HepG2 (cell line): ENCODE measurements around the gene PSKH1. TPM values are rescaled to one million over a fixed set of nuclear protein-coding genes. Genes with fewer than 3 reads are reported as not detected.
A peak's percentile ranks its signal among the peaks of the same experiment; 100 is the strongest.

Experiments used
- FOXC1 ChIP-seq: sonication (generic); formaldehyde crosslinking; IDR thresholded peaks from 2 replicates; pipeline ENCODE4 v1.8.0; 2022; ENCODE audit warnings: mild to moderate bottlenecking, missing genetic modification reagents, borderline replicate concordance
- HOXA3 ChIP-seq: sonication (generic); formaldehyde crosslinking; IDR thresholded peaks from 2 replicates; pipeline ENCODE4 v1.5.0; 2020; ENCODE audit warnings: missing genetic modification reagents
- JDP2 ChIP-seq: sonication (generic); formaldehyde crosslinking; IDR thresholded peaks from 2 replicates; pipeline ENCODE4 v1.8.1; 2022; ENCODE audit warnings: missing genetic modification reagents, borderline replicate concordance
- KAT7 ChIP-seq: IDR thresholded peaks from 2 replicates; pipeline ENCODE4 v1.6.1; 2018; ENCODE audit warnings: borderline replicate concordance, missing compliant biosample characterization
- MEF2D ChIP-seq: sonication (generic); formaldehyde crosslinking; IDR thresholded peaks from 2 replicates; pipeline ENCODE4 v1.5.1; 2020; ENCODE audit warnings: mild to moderate bottlenecking, missing genetic modification reagents
- RBM39 ChIP-seq: fragments of 200-400 bp; formaldehyde crosslinking; IDR thresholded peaks from one replicate; pipeline ENCODE4 v1.6.1; 2018; ENCODE audit warnings: antibody characterized with exemption, mild to moderate bottlenecking, low read depth, low read length; ENCODE audit not compliant: poor library complexity, severe bottlenecking
- RXRA ChIP-seq: sonication (generic); formaldehyde crosslinking; IDR thresholded peaks from 2 replicates; pipeline ENCODE4 v1.5.1; 2020; ENCODE audit warnings: missing genetic modification reagents
- TARDBP ChIP-seq: sonication (generic); formaldehyde crosslinking; IDR thresholded peaks from 2 replicates; pipeline ENCODE4 v1.8.0; 2022; ENCODE audit warnings: mild to moderate bottlenecking, missing genetic modification reagents
- ZNF124 ChIP-seq: sonication (generic); formaldehyde crosslinking; IDR thresholded peaks from 2 replicates; pipeline ENCODE4 v1.4.0; 2020; ENCODE audit warnings: missing genetic modification reagents
- ZNF556 ChIP-seq: sonication (generic); formaldehyde crosslinking; IDR thresholded peaks from 2 replicates; pipeline ENCODE4 v1.4.0; 2020; ENCODE audit warnings: mild to moderate bottlenecking, missing genetic modification reagents, borderline replicate concordance
- ZNF75D ChIP-seq: sonication (generic); formaldehyde crosslinking; IDR thresholded peaks from 2 replicates; pipeline ENCODE4 v1.8.1; 2023; ENCODE audit warnings: missing genetic modification reagents, mild to moderate bottlenecking, borderline replicate concordance
- ZZZ3 ChIP-seq: sonication (generic); formaldehyde crosslinking; IDR thresholded peaks from 2 replicates; pipeline ENCODE4 v1.4.0; 2020; ENCODE audit warnings: missing genetic modification reagents, mild to moderate bottlenecking, borderline replicate concordance
- polyA plus RNA-seq, 8 experiments: library from polyadenylated mRNA; depleted of rRNA in 3 of 8; stranded (reverse) in 7 of 8; unstranded in 1 of 8; fragments of >200 nt; fragmentation: Illumina TruSeq in 4 of 8; extraction: Trizol in 4 of 8; gene quantifications; 2 replicates each; pipeline versions ENCODE4 v1.2.1 to v1.2.3, GENCODE V29; 2011 to 2016; ENCODE audit warnings: low read depth in 4 of 8, missing spikeins in 1 of 8, mixed read lengths in 1 of 8; ENCODE audit not compliant: insufficient read depth in 1 of 8
- total RNA-seq, 5 experiments: library from RNA; depleted of rRNA; stranded (reverse); fragments of >200 nt; fragmentation: Illumina TruSeq; extraction: Trizol; gene quantifications; 2 replicates each; pipeline ENCODE4 v1.2.3, GENCODE V29; 2016; ENCODE audit warnings: low read depth in 1 of 5
- TF ChIP-seq, protein P1 (sequence below): sonication (generic); formaldehyde crosslinking; IDR thresholded peaks from 2 replicates; pipeline ENCODE4 v1.4.0; 2020; ENCODE audit warnings: low read depth, mild to moderate bottlenecking, missing genetic modification reagents
- TF ChIP-seq, protein P2 (sequence below): IDR thresholded peaks from 2 replicates; pipeline ENCODE4 v1.6.1; 2018; ENCODE audit warnings: missing genetic modification reagents, mild to moderate bottlenecking, missing compliant biosample characterization
- TF ChIP-seq, protein P3 (sequence below): sonication (generic); formaldehyde crosslinking; IDR thresholded peaks from 2 replicates; pipeline ENCODE4 v1.4.0; 2020; ENCODE audit warnings: missing genetic modification reagents
- TF ChIP-seq, protein P4 (sequence below): sonication (generic); formaldehyde crosslinking; IDR thresholded peaks from 2 replicates; pipeline ENCODE4 v1.5.1; 2020; ENCODE audit warnings: missing genetic modification reagents, mild to moderate bottlenecking, borderline replicate concordance
- TF ChIP-seq, protein P5 (sequence below): sonication (generic); formaldehyde crosslinking; IDR thresholded peaks from 2 replicates; pipeline ENCODE4 v1.9.0; 2022; ENCODE audit warnings: missing genetic modification reagents, mild to moderate bottlenecking, borderline replicate concordance
- TF ChIP-seq, protein P6 (sequence below): sonication (generic); formaldehyde crosslinking; IDR thresholded peaks from 2 replicates; pipeline ENCODE4 v1.4.0; 2020; ENCODE audit warnings: missing genetic modification reagents

PSKH1 gene
- total and polyA plus RNA-seq, 2 of the 13 experiments (the other 11 are each of a cell fraction or from before 2014, with no cell fraction given): 8.4 to 19.1 TPM

DNA sequence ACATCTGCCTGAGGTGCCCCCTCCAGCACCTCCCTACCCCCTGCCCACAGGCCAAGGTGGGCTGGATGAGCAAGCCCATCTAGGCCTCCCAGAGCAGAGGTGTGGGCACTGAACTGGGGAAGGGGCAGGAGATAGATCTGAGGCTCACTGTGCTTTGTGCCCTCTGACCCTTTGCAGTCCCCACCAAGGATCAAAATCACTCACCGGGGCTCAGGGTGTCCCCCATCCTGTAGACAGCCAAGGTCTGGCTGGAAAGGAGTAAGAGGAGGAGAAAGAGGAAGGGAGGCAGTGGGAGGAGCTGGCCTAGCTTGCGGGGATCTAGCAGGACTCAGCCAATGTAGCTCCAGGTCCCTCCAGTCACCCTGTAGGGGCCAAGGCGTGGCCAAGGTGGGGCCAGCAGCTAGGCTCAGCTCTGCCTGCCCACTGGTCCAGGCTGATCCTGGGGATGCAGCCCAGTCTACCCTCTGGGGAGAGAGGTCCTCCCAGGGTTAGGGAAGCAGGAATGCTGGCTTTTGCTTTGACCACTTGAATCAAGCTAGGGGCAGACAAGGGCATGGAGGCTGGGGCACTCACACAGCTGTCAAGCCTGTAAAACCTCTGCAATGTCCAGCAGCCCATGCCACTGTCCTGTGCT lies 73.6 kb downstream of the PSKH1 start (continued):
- no peak for TF ChIP-seq JDP2 (CRISPR knock-in tag)
- TF ChIP-seq, protein P1, sequence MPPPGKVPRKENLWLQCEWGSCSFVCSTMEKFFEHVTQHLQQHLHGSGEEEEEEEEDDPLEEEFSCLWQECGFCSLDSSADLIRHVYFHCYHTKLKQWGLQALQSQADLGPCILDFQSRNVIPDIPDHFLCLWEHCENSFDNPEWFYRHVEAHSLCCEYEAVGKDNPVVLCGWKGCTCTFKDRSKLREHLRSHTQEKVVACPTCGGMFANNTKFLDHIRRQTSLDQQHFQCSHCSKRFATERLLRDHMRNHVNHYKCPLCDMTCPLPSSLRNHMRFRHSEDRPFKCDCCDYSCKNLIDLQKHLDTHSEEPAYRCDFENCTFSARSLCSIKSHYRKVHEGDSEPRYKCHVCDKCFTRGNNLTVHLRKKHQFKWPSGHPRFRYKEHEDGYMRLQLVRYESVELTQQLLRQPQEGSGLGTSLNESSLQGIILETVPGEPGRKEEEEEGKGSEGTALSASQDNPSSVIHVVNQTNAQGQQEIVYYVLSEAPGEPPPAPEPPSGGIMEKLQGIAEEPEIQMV (CRISPR knock-in tag): peak; percentile 55; the same call in 1 of the 2 replicates
- TF ChIP-seq RXRA: peak; percentile 39; the same call in 1 of the 2 replicates
- TF ChIP-seq, protein P2, sequence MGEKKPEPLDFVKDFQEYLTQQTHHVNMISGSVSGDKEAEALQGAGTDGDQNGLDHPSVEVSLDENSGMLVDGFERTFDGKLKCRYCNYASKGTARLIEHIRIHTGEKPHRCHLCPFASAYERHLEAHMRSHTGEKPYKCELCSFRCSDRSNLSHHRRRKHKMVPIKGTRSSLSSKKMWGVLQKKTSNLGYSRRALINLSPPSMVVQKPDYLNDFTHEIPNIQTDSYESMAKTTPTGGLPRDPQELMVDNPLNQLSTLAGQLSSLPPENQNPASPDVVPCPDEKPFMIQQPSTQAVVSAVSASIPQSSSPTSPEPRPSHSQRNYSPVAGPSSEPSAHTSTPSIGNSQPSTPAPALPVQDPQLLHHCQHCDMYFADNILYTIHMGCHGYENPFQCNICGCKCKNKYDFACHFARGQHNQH (CRISPR knock-in tag): peak; percentile 38; the same call in 1 of the 2 replicates
- TF ChIP-seq ZNF75D (CRISPR knock-in tag): no peak
- TF ChIP-seq ZNF124 (CRISPR knock-in tag): peak; percentile 19; the same call in 1 of the 2 replicates
- TF ChIP-seq, protein P3, sequence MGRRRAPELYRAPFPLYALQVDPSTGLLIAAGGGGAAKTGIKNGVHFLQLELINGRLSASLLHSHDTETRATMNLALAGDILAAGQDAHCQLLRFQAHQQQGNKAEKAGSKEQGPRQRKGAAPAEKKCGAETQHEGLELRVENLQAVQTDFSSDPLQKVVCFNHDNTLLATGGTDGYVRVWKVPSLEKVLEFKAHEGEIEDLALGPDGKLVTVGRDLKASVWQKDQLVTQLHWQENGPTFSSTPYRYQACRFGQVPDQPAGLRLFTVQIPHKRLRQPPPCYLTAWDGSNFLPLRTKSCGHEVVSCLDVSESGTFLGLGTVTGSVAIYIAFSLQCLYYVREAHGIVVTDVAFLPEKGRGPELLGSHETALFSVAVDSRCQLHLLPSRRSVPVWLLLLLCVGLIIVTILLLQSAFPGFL (CRISPR knock-in tag): no peak
- TF ChIP-seq, protein P4, sequence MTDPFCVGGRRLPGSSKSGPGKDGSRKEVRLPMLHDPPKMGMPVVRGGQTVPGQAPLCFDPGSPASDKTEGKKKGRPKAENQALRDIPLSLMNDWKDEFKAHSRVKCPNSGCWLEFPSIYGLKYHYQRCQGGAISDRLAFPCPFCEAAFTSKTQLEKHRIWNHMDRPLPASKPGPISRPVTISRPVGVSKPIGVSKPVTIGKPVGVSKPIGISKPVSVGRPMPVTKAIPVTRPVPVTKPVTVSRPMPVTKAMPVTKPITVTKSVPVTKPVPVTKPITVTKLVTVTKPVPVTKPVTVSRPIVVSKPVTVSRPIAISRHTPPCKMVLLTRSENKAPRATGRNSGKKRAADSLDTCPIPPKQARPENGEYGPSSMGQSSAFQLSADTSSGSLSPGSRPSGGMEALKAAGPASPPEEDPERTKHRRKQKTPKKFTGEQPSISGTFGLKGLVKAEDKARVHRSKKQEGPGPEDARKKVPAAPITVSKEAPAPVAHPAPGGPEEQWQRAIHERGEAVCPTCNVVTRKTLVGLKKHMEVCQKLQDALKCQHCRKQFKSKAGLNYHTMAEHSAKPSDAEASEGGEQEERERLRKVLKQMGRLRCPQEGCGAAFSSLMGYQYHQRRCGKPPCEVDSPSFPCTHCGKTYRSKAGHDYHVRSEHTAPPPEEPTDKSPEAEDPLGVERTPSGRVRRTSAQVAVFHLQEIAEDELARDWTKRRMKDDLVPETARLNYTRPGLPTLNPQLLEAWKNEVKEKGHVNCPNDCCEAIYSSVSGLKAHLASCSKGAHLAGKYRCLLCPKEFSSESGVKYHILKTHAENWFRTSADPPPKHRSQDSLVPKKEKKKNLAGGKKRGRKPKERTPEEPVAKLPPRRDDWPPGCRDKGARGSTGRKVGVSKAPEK (CRISPR knock-in tag): peak; percentile 80; the same call in 1 of the 2 replicates
- TF ChIP-seq HOXA3: peak; percentile 25; the same call in 1 of the 2 replicates
- TF ChIP-seq FOXC1 (CRISPR knock-in tag): no peak
- peak; percentile 82; the same call in 1 of the 2 replicates for TF ChIP-seq KAT7 (CRISPR knock-in tag)
- TF ChIP-seq, protein P5, sequence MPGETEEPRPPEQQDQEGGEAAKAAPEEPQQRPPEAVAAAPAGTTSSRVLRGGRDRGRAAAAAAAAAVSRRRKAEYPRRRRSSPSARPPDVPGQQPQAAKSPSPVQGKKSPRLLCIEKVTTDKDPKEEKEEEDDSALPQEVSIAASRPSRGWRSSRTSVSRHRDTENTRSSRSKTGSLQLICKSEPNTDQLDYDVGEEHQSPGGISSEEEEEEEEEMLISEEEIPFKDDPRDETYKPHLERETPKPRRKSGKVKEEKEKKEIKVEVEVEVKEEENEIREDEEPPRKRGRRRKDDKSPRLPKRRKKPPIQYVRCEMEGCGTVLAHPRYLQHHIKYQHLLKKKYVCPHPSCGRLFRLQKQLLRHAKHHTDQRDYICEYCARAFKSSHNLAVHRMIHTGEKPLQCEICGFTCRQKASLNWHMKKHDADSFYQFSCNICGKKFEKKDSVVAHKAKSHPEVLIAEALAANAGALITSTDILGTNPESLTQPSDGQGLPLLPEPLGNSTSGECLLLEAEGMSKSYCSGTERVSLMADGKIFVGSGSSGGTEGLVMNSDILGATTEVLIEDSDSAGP (CRISPR knock-in tag): peak; percentile 72
- peak; percentile 72; the same call in 1 of the 2 replicates for TF ChIP-seq ZNF556 (CRISPR knock-in tag)
- peak; percentile 85; the same call in 1 of the 2 replicates for TF ChIP-seq ZZZ3 (CRISPR knock-in tag)
- 0 out of 2 replicates have a peak, but pooled peaks have one; percentile 16 for TF ChIP-seq TARDBP (CRISPR knock-in tag)
- TF ChIP-seq, protein P6, sequence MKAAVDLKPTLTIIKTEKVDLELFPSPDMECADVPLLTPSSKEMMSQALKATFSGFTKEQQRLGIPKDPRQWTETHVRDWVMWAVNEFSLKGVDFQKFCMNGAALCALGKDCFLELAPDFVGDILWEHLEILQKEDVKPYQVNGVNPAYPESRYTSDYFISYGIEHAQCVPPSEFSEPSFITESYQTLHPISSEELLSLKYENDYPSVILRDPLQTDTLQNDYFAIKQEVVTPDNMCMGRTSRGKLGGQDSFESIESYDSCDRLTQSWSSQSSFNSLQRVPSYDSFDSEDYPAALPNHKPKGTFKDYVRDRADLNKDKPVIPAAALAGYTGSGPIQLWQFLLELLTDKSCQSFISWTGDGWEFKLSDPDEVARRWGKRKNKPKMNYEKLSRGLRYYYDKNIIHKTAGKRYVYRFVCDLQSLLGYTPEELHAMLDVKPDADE (CRISPR knock-in tag): no peak
- peak; percentile 19 for TF ChIP-seq RBM39
- TF ChIP-seq MEF2D: no peak; the same call in 1 of the 2 replicates
